HepG2 (cell line): ENCODE measurements around the gene FBLL1. TPM values are rescaled to one million over a fixed set of nuclear protein-coding genes. Genes with fewer than 3 reads are reported as not detected.
A peak's percentile ranks its signal among the peaks of the same experiment; 100 is the strongest.

Experiments used
- ARID2 ChIP-seq: sonication (generic); formaldehyde crosslinking; IDR thresholded peaks from 2 replicates; pipeline ENCODE4 v1.8.1; 2022; ENCODE audit warnings: mild to moderate bottlenecking, missing genetic modification reagents, borderline replicate concordance
- ATF1 ChIP-seq: IDR thresholded peaks from 2 replicates; pipeline ENCODE4 v1.6.1; 2016; ENCODE audit warnings: mild to moderate bottlenecking, control low read depth
- DMAP1 ChIP-seq: IDR thresholded peaks from 2 replicates; pipeline ENCODE4 v1.6.1; 2016
- GMEB2 ChIP-seq: IDR thresholded peaks from 2 replicates; pipeline ENCODE4 v1.6.1; 2016; ENCODE audit warnings: missing biosample characterization, missing genetic modification reagents, low read depth
- KLF11 ChIP-seq: IDR thresholded peaks from 2 replicates; pipeline ENCODE4 v1.6.1; 2016; ENCODE audit warnings: missing compliant biosample characterization
- MED8 ChIP-seq: sonication (generic); formaldehyde crosslinking; IDR thresholded peaks from 2 replicates; pipeline ENCODE4 v1.8.1; 2023; ENCODE audit warnings: mild to moderate bottlenecking, missing genetic modification reagents; ENCODE audit not compliant: insufficient replicate concordance
- MIXL1 ChIP-seq: IDR thresholded peaks from 2 replicates; pipeline ENCODE4 v1.6.1; 2016
- PBX3 ChIP-seq: sonication (generic); formaldehyde crosslinking; IDR thresholded peaks from 2 replicates; pipeline ENCODE4 v1.8.1; 2023; ENCODE audit warnings: missing genetic modification reagents, inconsistent platforms, borderline replicate concordance
- PRMT3 ChIP-seq: sonication (generic); formaldehyde crosslinking; IDR thresholded peaks from 2 replicates; pipeline ENCODE4 v1.8.1; 2022; ENCODE audit warnings: low read depth, mild to moderate bottlenecking, moderate library complexity, missing genetic modification reagents, borderline replicate concordance
- RBM22 ChIP-seq: fragments of 200-400 bp; formaldehyde crosslinking; optimal IDR thresholded peaks from 2 replicates; pipeline ENCODE3; 2017; ENCODE audit warnings: mild to moderate bottlenecking, low read length, moderate library complexity
- REL ChIP-seq: sonication (generic); formaldehyde crosslinking; conservative IDR thresholded peaks from 2 replicates; pipeline ENCODE4 v1.8.0; 2022; ENCODE audit warnings: mild to moderate bottlenecking, missing genetic modification reagents, moderate library complexity
- REPIN1 ChIP-seq: sonication (generic); formaldehyde crosslinking; IDR thresholded peaks from 2 replicates; pipeline ENCODE4 v1.8.0; 2022; ENCODE audit warnings: missing genetic modification reagents, low read depth, mild to moderate bottlenecking, borderline replicate concordance
- SATB2 ChIP-seq: sonication (generic); formaldehyde crosslinking; IDR thresholded peaks from 2 replicates; pipeline ENCODE4 v1.5.0; 2020; ENCODE audit warnings: missing genetic modification reagents
- SOX13 ChIP-seq, 3 experiments: fragments of 450-650 bp in 1 of 3; sonication (generic) in 1 of 3; formaldehyde crosslinking in 1 of 3; IDR thresholded peaks in 2 of 3; conservative IDR thresholded peaks in 1 of 3; 2 replicates each; pipeline versions ENCODE4 v1.5.0 to v1.6.1; 2016 to 2020; ENCODE audit warnings: antibody characterized with exemption in 1 of 3, mild to moderate bottlenecking in 1 of 3, missing compliant biosample characterization in 1 of 3, missing genetic modification reagents in 1 of 3, moderate library complexity in 1 of 3
- TMF1 ChIP-seq: sonication (generic); formaldehyde crosslinking; IDR thresholded peaks from 2 replicates; pipeline ENCODE4 v1.8.1; 2022; ENCODE audit warnings: low read depth, missing genetic modification reagents
- ZBTB21 ChIP-seq: sonication (generic); formaldehyde crosslinking; IDR thresholded peaks from 2 replicates; pipeline ENCODE4 v1.4.0; 2020; ENCODE audit warnings: missing genetic modification reagents
- ZFP1 ChIP-seq: IDR thresholded peaks from 2 replicates; pipeline ENCODE4 v1.6.1; 2016
- ZMAT5 ChIP-seq: sonication (generic); formaldehyde crosslinking; IDR thresholded peaks from 2 replicates; pipeline ENCODE4 v1.5.0; 2020; ENCODE audit warnings: mild to moderate bottlenecking, low read depth, missing genetic modification reagents, borderline replicate concordance
- ZNF12 ChIP-seq: sonication (generic); formaldehyde crosslinking; IDR thresholded peaks from 2 replicates; pipeline ENCODE4 v1.5.0; 2020; ENCODE audit warnings: missing genetic modification reagents
- ZNF160 ChIP-seq: sonication (generic); formaldehyde crosslinking; IDR thresholded peaks from 2 replicates; pipeline ENCODE4 v1.8.0; 2022; ENCODE audit warnings: mild to moderate bottlenecking, inconsistent platforms, missing genetic modification reagents
- ZNF251 ChIP-seq: sonication (generic); formaldehyde crosslinking; IDR thresholded peaks from 2 replicates; pipeline ENCODE4 v1.9.0; 2021; ENCODE audit warnings: mild to moderate bottlenecking, missing genetic modification reagents
- ZNF274 ChIP-seq: sonication (generic); formaldehyde crosslinking; IDR thresholded peaks from 2 replicates; pipeline ENCODE4 v1.5.1; 2020; ENCODE audit warnings: mild to moderate bottlenecking, missing genetic modification reagents
- ZNF597 ChIP-seq: sonication (generic); formaldehyde crosslinking; IDR thresholded peaks from 2 replicates; pipeline ENCODE4 v1.5.0; 2020; ENCODE audit warnings: missing genetic modification reagents
- ZNF616 ChIP-seq: sonication (generic); formaldehyde crosslinking; IDR thresholded peaks from 2 replicates; pipeline ENCODE4 v1.5.0; 2020; ENCODE audit warnings: low read depth, mild to moderate bottlenecking, missing genetic modification reagents
- ZNF841 ChIP-seq: sonication (generic); formaldehyde crosslinking; IDR thresholded peaks from 2 replicates; pipeline ENCODE4 v1.8.1; 2023; ENCODE audit warnings: missing genetic modification reagents, borderline replicate concordance
- polyA plus RNA-seq, 8 experiments: library from polyadenylated mRNA; depleted of rRNA in 3 of 8; stranded (reverse) in 7 of 8; unstranded in 1 of 8; fragments of >200 nt; fragmentation: Illumina TruSeq in 4 of 8; extraction: Trizol in 4 of 8; gene quantifications; 2 replicates each; pipeline versions ENCODE4 v1.2.1 to v1.2.3, GENCODE V29; 2011 to 2016; ENCODE audit warnings: low read depth in 4 of 8, missing spikeins in 1 of 8, mixed read lengths in 1 of 8; ENCODE audit not compliant: insufficient read depth in 1 of 8
- total RNA-seq, 5 experiments: library from RNA; depleted of rRNA; stranded (reverse); fragments of >200 nt; fragmentation: Illumina TruSeq; extraction: Trizol; gene quantifications; 2 replicates each; pipeline ENCODE4 v1.2.3, GENCODE V29; 2016; ENCODE audit warnings: low read depth in 1 of 5
- TF ChIP-seq, protein P1 (sequence below): sonication (generic); formaldehyde crosslinking; IDR thresholded peaks from 2 replicates; pipeline ENCODE4 v1.4.0; 2020; ENCODE audit warnings: missing genetic modification reagents

Gene FBLL1
- total and polyA plus RNA-seq, 2 of the 13 experiments (the other 11 are each of a cell fraction or from before 2014, with no cell fraction given) = 0.17 to 0.18 TPM

DNA sequence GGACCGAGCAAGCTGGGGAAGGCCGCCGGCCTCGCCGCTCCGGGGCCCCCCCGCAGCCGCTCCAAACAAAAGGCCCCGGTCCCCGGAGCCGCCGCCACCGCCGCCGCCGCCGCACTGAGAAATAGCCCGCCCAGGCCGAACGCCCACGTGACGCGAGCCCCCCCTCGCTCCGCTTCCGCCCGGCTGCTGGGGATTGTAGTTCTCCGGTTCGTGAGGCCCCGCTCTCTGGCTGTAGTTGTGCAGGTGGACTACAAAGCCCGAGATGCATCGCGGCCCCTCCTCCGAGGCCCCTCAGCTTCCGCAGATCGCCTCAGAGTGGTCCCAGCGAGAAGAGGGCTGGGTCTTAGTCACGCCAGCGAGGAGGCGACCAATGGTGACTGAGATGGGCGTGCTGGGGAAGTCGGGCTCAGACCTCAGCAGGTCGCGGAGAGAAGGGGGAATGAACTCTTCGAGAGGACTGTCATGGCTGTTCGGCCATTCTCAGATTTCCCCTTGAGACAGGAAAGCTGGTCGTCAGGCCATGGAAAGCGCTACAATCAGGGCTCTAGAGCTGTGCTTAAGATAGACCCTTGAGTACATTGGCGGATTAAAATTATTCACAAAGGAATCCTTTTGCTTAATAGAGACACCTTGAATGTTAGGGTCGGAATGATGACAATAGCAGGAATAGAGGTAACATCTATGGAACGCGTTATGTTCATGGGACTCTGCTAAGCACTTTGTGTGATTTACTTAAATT, 50.6 kb downstream of the FBLL1 start (continued):
- peak; percentile 49 for TF ChIP-seq RBM22
- TF ChIP-seq, protein P1, sequence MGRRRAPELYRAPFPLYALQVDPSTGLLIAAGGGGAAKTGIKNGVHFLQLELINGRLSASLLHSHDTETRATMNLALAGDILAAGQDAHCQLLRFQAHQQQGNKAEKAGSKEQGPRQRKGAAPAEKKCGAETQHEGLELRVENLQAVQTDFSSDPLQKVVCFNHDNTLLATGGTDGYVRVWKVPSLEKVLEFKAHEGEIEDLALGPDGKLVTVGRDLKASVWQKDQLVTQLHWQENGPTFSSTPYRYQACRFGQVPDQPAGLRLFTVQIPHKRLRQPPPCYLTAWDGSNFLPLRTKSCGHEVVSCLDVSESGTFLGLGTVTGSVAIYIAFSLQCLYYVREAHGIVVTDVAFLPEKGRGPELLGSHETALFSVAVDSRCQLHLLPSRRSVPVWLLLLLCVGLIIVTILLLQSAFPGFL = no peak
- TF ChIP-seq SATB2 = no peak
- peak; percentile 69; the same call in 1 of the 2 replicates for TF ChIP-seq MIXL1
- no peak for TF ChIP-seq ZMAT5 (CRISPR knock-in tag)
- no peak for TF ChIP-seq ZBTB21 (CRISPR knock-in tag)
- no peak for TF ChIP-seq PRMT3 (CRISPR knock-in tag)
- peak; percentile 50 for TF ChIP-seq ZFP1 (CRISPR knock-in tag)
- peak; percentile 56; the same call in 1 of the 2 replicates for TF ChIP-seq ZNF12
- no peak for TF ChIP-seq ZNF841
- TF ChIP-seq MED8 = peak; percentile 58
- 0 out of 2 replicates have a peak, but pooled peaks have one; percentile 23 for TF ChIP-seq SOX13 (IDR thresholded peaks at IDR 0.05)
- TF ChIP-seq SOX13 (CRISPR knock-in tag; conservative IDR thresholded peaks at IDR 0.05 in 1 of 2, IDR thresholded peaks at IDR 0.05 in 1 of 2) = peak in 1 of 2 experiments; percentile 42; a peak in 2 of 4 replicates
- TF ChIP-seq ARID2 (CRISPR knock-in tag) = no peak
- peak; percentile 57; the same call in 1 of the 2 replicates for TF ChIP-seq REPIN1 (CRISPR knock-in tag)
- TF ChIP-seq ZNF616 (CRISPR knock-in tag) = peak; percentile 47; the same call in 1 of the 2 replicates
- TF ChIP-seq REL (CRISPR knock-in tag) = no peak
- no peak for TF ChIP-seq PBX3 (CRISPR knock-in tag)
- TF ChIP-seq ZNF274 (CRISPR knock-in tag) = no peak
- no peak; the same call in 1 of the 2 replicates for TF ChIP-seq KLF11
- peak; percentile 75 for TF ChIP-seq GMEB2 (CRISPR knock-in tag)
- TF ChIP-seq TMF1 = no peak
- no peak; the same call in none of the 2 replicates for TF ChIP-seq ATF1 (CRISPR knock-in tag)
- TF ChIP-seq ZNF597 (CRISPR knock-in tag) = no peak
- TF ChIP-seq ZNF160 (CRISPR knock-in tag) = no peak
- TF ChIP-seq DMAP1 (CRISPR knock-in tag) = no peak; the same call in 1 of the 2 replicates
- no peak for TF ChIP-seq ZNF251 (CRISPR knock-in tag)
